Pancreas (tissue), 10 donors: ENCODE data around the gene ARMC12. TPM values are rescaled to one million over a fixed set of nuclear protein-coding genes. Genes with fewer than 3 reads are reported as not detected.

ENCODE experiments used
- ATAC-seq, 4 donors: fragments of 200-7000 bp; cut with Tn5 transposase; one replicate each; pipeline versions ENCODE4 v1.8.0 to v1.9.1; 2020; ENCODE audit warnings: mild to moderate bottlenecking in 4 of 4, moderate library complexity in 4 of 4
- DNase-seq, 6 donors: peaks; one replicate each; pipeline ENCODE4 v3.0.0-alpha.2; 2020
- FAIRE-seq: peaks from 2 replicates; lab custom pipeline; 2012; peaks lifted over from hg19 to GRCh38; lab: Jason Lieb, UNC
- H3K27ac ChIP-seq, 4 donors: fragments of 200-600 bp; sonication (generic); 1 replicate in 3 of 4; 2 replicates in 1 of 4; pipeline versions ENCODE4 v1.5.0 to v1.8.0; 2020
- H3K27me3 ChIP-seq, 4 donors: fragments of 200-600 bp; one replicate each; pipeline ENCODE4 v1.8.0; 2021
- H3K36me3 ChIP-seq, 3 donors: fragments of 200-600 bp; sonication (generic) in 1 of 3; one replicate each; pipeline versions ENCODE4 v1.5.0 to v1.8.0; 2020 to 2021
- H3K4me1 ChIP-seq, 3 donors: fragments of 200-600 bp; one replicate each; pipeline ENCODE4 v1.8.0; 2021
- H3K4me3 ChIP-seq, 4 donors: fragments of 200-600 bp; sonication (generic) in 2 of 4; one replicate each; pipeline versions ENCODE4 v1.5.0 to v1.8.0; 2020 to 2021
- H3K9me3 ChIP-seq, 4 donors: fragments of 200-600 bp; one replicate each; pipeline ENCODE4 v1.8.0; 2021
- CTCF ChIP-seq, 4 donors: fragments of 200-600 bp; sonication (generic) in 3 of 4; IDR thresholded peaks; one replicate each; pipeline versions ENCODE4 v1.5.0 to v1.8.0; 2021; ENCODE audit warnings: antibody characterized with exemption in 4 of 4
- WGBS, 2 donors: extraction: QIAGEN DNeasy Blood & Tissue Kit; methylation state at CpG; one replicate each; pipeline ENCODE4 v1.1.7; 2013; 5-methylcytosine and 5-hydroxymethylcytosine counted together
- intact Hi-C, 3 donors: fragments of 100-400 bp; cut with DNase I; formaldehyde crosslinking; loops; one replicate each; pipeline versions ENCODE4 v1.11.1 to v1.14.2; 2022
- polyA plus RNA-seq, 2 donors: library from polyadenylated mRNA; stranded (reverse); fragments of 200-250 nt; gene quantifications; one replicate each; pipeline ENCODE4 v1.2.3, GENCODE V29; 2013
- total RNA-seq, 6 donors: library from RNA; stranded (reverse); fragmentation: NEBNext Ultra II Directional in 4 of 6; extraction: Animal tissue kit (Norgen Biotek cat#: 25700) in 4 of 6; gene quantifications; one replicate each; pipeline versions ENCODE4 v1.2.1 to v1.2.4, GENCODE V29; 2021 to 2023
- donor health status: healthy with polysubstance abuse.
- donor health status: DM: no; HTN: no; CAD: no; lungs with moderate emphysema.
- donor health status: DM: no; HTN: no; CAD: no.
- donor health status: control.
- donor health status: control.
- donor health status: Bipolar disorder and iron deficiency.
- donor health status: DM: yes; HTN: yes; CAD: no.
- donor health status: DM: no; HTN: no; CAD: no.
- donor health status: DM: no; HTN: no; CAD: no.
- donor health status: DM: yes; HTN: yes; CAD: no.

Gene ARMC12
- total and polyA plus RNA-seq, 8 donors: 0.12 to 2.6 (median 0.57) TPM

GRCh38 chr6:35777356-35778102 lies 40.7 kb downstream of the ARMC12 start:
- Histone ChIP-seq H3K27ac (no peak overlapping the region), H3K27me3 (no peaks in the 10 kb centered on the region), H3K9me3 (no peaks in the 10 kb centered on the region), H3K4me1 (no peaks in the 10 kb centered on the region), H3K36me3 (no peaks in the 10 kb centered on the region), H3K4me3 (no peak overlapping the region)
- DNase-seq: no peak
- no peak for FAIRE-seq
- TF ChIP-seq CTCF (IDR thresholded peaks at IDR 0.05): no peak
- 71 to 85% methylated on average over 10 of the region's 10 CpGs for WGBS, 2 donors
- intact Hi-C loops: no loop called here
- peak in 3 of 4 donors; percentile 13 to 31 (median 27) for ATAC-seq

GRCh38 chr6:35778437-35778836 lies 41.6 kb downstream of the ARMC12 start:
- Histone ChIP-seq H3K9me3 (no peaks in the 10 kb centered on the region), H3K27me3 (no peaks in the 10 kb centered on the region), H3K27ac (no peak overlapping the region), H3K4me3 (no peak overlapping the region), H3K36me3 (no peaks in the 10 kb centered on the region), H3K4me1 (no peaks in the 10 kb centered on the region)
- intact Hi-C loops: no loop called here
- FAIRE-seq (no peak), DNase-seq (peak in 1 of 6 donors; percentile 14), ATAC-seq (no peak)
- 80 to 82% methylated on average over 2 of the region's 2 CpGs for WGBS, 2 donors
- no peak for TF ChIP-seq CTCF (IDR thresholded peaks at IDR 0.05)

- intact Hi-C loops: no loop called here
- Histone ChIP-seq H3K36me3 (no peaks in the 10 kb centered on the region), H3K4me1 (no peaks in the 10 kb centered on the region), H3K27ac (no peak within 1 kb of the TSS), H3K9me3 (no peaks in the 10 kb centered on the region), H3K4me3 (no peak within 1 kb of the TSS), H3K27me3 (no peaks in the 10 kb centered on the region)
- no peak for TF ChIP-seq CTCF (IDR thresholded peaks at IDR 0.05)
- 87 to 88% methylated on average over 7 of the region's 7 CpGs for WGBS, 2 donors
- no peak for FAIRE-seq
- DNase-seq: peak in 1 of 6 donors; percentile 9
- ATAC-seq: no peak
Observed at GRCh38 chr6:35780719-35781118, 43.9 kb downstream of the ARMC12 start, which contains the start of gene CLPSL1. Gene CLPSL1 (plus strand): TSS chr6:35781019. CDS start chr6:35781111, 92 bp downstream.

GRCh38 chr6:35781290-35781689 lies 44.5 kb downstream of the ARMC12 start:
- no peak for ATAC-seq
- 96% methylated on average over 2 of the region's 2 CpGs for WGBS, 2 donors
- TF ChIP-seq CTCF (IDR thresholded peaks at IDR 0.05): no peak
- Histone ChIP-seq H3K9me3 (no peaks in the 10 kb centered on the region), H3K27ac (no peak overlapping the region), H3K36me3 (no peaks in the 10 kb centered on the region), H3K4me3 (no peak overlapping the region), H3K27me3 (no peaks in the 10 kb centered on the region), H3K4me1 (no peaks in the 10 kb centered on the region)
- DNase-seq: peak in 1 of 6 donors; percentile 21
- intact Hi-C loops: no loop called here
- no peak for FAIRE-seq

- 42 to 44% methylated on average over 3 of the region's 3 CpGs for WGBS, 2 donors
- TF ChIP-seq CTCF (IDR thresholded peaks at IDR 0.05): no peak
- FAIRE-seq (no peak), DNase-seq (peak in 5 of 6 donors; percentile 47 to 82 (median 66)), ATAC-seq (peak in 3 of 4 donors; percentile 24 to 43 (median 26))
- intact Hi-C loops: no loop called here
- Histone ChIP-seq H3K4me3 (no peak overlapping the region), H3K27ac (no peak overlapping the region), H3K36me3 (no peaks in the 10 kb centered on the region), H3K4me1 (peaks cover 0 to 5% (median 0%) of the 10 kb centered on the region in 3 donors), H3K27me3 (no peaks in the 10 kb centered on the region), H3K9me3 (no peaks in the 10 kb centered on the region)
Observed at GRCh38 chr6:35782424-35782823, 45.6 kb downstream of the ARMC12 start.
